COLO829 (cell line): ENCODE results near the gene CABLES2.
"Not testable (repeated sequence)": the region's sequence is repeated elsewhere in the genome, so short reads cannot be mapped to it uniquely, and the experiment has no call there.

ENCODE experiments used
- DNase-seq: peaks from one replicate; pipeline ENCODE4 v3.0.0; 2012; ENCODE audit warnings: low spot score

The CABLES2 gene

DNA sequence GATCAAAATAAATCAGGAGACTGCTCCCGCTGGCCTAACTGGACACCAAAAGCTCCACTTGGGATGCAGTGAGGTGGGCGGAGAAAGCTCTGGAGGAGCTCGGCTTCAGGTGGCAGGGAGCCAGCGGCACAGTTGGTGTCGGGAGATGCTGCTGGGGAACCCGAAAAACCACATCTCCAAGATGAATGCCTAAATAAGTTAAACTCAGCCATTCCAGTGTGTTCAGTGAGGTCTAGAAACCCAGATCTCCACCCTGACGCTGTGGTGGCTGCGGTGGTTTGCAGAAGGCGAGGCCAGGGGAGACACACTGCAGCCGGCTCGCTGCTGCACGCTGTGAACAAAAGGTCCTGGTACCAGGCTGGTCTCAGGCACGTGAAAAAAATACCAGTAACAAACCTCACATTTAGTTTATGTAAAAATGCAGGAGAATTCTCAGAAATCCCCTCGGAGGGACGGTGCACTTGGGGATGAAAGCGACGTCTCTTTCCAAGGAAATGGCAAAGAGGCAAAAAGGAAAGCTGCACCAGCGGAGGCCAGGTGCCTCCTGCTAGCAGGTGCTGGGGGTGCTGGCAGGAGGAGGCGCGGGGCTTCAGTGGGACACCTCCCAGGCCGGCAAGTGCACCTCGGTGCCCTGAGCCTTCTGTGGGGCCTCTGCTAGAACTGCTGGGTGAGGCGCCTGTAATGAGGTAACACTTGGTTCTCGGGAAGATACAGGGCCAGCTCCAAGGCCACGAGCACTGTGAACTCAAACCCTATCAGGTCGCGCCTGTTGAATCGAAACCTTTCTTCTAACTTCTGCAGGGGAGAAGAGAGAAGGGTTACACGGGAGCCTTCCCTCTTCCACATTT, 16.5 kb downstream of the CABLES2 start:
- no peak for DNase-seq

- no peak for DNase-seq
These were observed 17.4 kb downstream of the CABLES2 start for GRCh38 chr20:62389601-62390087.

DNA sequence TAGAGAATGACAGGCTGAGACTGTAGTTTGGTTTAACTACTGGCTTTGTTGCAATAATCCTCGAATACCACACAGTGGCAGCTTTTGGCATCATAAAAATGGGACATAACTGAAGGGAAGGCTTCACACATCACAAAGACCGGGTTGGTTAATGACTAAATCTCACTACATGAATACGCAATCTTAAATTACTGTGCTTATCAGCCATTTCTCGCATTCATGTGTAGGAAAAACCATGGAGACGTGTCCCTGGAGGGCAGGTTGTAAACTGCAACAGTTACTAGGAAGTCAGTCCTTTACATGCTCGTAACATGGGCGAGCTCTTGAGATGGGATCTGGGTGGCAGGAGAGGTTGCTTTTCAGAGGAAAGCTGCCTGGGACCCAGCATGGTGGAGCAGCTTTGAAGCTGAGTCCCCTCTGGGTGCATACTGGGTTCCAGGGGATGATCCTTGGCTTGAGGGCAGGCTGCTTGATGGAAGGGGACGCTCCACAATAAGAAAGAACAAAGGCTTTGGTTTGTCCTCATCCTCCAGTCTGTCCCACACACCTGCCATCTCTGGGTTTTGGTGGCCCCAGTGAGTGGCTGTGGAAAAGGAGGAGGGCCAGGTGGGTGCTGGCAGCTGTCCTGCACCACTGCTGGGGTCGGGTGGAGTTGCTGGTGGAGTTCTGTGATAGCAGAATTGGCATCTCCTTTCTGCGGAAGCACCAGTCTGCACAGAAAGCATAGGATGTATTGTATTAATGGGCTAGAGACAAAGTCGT, 18.1 kb downstream of the CABLES2 start:
- DNase-seq: no peak

DNA sequence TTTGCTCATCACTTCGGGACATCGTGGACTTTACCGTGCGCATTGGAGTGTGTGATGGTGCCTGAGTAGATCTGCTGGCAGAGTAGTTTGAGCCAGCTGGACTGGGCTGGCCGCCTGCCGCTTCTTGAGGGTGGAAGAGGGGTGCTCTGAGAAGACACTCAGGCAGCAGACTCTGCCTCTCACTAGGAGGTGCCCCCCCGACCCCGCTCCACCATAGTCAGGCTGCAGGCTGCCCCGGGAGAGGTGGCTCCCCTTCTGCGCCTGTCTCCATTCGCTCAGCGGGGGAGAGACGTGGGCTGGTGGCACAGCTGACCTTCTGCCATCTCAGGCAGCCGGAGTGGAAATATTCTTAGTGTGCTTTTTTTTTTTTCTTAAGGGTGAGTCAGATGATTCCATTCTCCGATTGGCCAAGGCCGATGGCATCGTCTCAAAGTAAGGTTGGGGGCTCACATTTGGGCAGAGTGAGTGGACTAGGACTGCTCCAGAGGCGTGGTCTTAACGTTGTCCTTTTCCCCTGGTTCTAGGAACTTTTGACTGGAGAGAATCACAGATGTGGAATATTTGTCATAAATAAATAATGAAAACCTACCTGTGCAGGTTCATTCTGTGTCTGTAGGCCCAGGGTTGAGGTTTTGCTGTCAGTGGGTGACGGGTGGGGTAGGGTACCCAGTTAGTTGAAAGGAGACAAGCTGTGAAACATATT, 19.0 kb downstream of the CABLES2 start:
- no peak for DNase-seq

GRCh38 chr20:62387219-62387913, 19.7 kb downstream of the CABLES2 start:
- no peak for DNase-seq

GRCh38 chr20:62386383-62387218, 20.5 kb downstream of the CABLES2 start, which contains the start of gene RPS21:
TSS of gene RPS21 (plus strand) at chr20:62387103. CDS start at chr20:62387339, 236 bp downstream.
- peak; percentile 88 for DNase-seq

DNA sequence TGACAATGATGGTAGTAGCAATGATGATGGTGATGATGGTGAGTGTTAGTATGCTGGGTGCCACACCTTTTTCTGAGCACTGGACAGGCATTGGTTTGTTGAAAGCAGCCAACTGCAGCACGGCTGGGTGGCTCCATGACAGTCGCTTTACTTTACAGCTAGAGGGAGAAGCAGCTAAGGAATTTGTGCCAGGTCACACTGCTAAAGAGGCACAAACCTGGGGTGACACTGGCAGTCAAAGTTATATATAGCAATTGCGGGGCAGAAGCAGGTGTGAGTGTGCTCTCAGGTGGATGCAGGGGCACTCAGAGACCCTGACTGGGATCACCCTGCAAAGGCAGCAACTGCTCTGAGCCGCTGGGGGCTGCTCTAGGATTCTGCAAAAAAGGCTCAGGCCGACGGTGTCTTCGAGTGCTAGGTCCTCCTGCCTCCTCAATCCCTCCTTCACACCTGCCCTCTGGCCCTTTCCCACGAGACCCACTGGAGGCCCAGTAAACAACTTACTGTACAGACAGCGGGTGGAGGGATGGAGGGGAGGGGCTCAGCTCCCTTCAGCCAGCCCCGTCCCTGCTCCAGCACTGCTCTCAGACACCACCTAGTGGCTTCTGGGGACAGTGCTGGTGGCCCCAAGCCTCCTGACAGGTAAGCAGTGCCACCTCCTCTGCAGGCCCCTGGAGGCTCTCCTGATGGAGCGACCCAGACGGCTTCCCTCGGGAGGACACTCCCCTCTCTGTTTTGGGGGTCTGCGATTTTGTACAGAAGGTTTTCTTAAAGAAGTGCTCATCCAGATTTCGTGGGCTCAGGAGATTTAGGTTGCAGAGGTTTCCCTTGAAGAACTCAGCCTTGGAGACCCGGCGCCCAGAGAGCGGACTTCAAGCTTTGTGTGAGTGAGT, 24.5 kb downstream of the CABLES2 start:
- peak; percentile 72 for DNase-seq

- no peak for DNase-seq
These were observed 25.2 kb downstream of the CABLES2 start for GRCh38 chr20:62381842-62382241.

- DNase-seq: no peak
These were observed 25.8 kb downstream of the CABLES2 start for GRCh38 chr20:62381202-62381797.

DNA sequence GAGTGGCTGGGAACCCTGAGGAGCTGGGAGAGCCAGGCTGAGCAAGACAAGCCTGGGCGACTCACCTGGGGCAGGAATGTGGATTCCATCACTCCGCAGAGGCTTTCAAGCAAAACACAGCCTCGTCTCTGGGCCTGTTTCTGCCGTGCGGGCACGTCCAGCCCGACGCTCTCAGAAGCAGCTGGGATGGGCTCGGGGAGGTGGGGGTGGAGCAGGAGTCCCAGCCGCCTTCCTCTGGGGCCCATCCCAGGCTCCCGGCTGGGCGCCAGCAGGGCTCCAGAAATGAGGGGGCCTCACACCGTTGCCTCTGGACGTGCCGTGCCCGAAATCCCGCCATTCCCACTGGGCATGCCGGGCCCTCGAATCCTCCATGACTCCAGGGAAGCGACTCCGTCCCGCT, 28.9 kb downstream of the CABLES2 start:
- DNase-seq: no peak

GRCh38 chr20:62377615-62378178, 29.4 kb downstream of the CABLES2 start:
- no peak for DNase-seq

DNA sequence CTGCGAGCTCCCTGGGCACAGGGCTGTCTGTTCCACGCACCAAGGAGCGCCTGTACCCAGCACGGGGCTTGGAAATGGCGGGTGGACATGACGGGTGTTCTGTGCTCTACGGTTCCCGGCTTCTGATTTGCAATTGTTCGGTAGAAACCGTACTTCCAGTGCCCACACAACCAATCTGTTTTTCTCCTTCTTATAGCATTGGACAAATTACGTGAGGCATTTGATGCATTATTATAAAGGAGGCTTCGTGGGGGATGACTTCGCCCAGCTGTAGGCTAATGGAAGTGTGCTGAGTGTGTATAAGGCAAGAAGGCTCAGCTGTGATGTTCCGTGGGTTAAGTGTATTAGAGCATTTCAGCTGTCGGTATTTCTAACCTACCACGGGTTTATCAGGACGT, 30.0 kb downstream of the CABLES2 start:
- no peak for DNase-seq

DNA sequence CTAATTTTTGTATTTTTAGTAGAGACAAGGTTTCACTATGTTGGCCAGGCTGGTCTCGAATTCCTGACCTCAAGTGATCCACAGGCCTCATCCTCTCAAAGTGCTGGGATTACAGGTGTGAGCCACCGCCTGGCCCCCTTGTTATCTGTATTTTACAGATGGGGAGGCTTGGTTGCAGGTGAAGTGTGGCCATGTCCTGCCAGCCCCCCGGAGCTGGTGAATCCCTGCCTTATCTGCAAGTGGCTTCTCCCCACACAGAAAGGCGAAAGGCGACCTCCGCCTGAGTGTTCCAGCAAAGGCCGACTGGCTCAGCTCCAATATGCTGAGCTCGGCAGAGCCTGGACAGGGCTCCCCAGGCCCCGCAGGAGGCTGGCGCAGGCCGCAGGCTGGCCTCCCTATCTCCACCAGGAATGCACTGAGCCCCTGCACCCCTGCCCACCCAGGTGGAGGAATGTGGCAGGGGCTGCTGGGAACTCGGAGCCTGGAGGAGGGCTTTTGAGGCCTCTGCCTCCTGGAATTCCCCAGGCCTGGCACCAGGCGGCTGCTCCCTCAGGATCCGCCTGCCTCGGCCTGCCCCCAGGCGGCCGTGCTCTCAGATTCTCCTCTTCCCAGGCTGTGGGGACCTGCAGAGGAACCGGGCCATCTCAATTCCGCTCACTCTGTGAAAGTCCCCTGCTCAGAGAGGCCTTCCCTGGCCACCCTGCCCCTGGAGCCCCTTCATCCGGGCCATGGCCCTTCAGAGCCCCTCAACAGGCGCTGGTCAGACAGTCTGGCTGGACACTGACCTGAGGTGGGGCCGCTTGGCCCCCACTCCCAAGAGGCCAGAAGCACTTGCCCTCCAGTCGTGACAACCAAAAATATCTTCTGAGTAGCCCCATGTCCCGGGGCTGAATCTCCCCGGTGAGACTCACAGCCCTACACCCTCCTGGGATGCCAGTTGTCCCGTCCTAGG, 30.7 kb downstream of the CABLES2 start:
- DNase-seq: no peak

DNA sequence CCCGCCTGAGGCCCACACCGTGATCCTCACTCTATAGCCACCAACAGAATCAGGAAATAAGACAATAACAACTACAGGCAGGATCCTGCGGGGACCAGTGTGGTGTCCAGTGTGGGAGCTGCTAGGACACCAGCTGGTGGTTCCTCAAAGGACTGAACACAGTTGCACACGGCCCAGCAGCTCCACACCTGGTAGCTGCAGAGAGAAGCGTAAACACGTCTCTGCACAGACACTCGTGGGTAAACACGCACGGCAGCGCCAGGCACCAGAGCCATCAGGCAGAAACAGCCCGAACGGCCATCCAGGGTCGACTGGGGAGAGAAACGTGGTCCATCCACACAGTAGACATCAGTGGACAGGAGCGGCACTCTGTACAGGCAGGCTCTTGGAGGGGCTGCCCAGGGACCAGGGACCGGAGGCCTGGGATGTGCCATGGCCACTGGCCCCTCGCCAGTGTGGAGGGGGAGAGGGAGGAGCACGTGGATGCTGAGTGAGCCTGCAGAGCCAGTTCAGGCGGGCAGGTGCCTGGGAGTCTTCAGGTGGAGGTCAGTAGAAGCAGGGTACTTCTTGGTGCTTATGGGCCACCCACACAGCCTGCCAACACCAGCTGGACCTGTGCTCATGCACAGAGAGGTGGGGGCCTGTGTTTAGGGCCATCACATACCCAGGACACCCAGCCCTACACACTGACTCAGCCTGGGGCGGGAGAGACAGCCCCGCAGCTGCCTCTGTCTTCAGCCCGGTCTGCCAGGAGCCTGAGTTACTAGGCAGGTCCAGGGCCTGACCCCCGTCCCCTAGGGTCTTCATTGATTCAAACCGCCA, 32.5 kb downstream of the CABLES2 start:
- DNase-seq: no peak

- DNase-seq: not testable (repeated sequence)
These were observed 33.4 kb downstream of the CABLES2 start for GRCh38 chr20:62373631-62374179.
